Activated CD8-positive, alpha-beta memory T cell treated with anti-CD3 and anti-CD28 coated beads, Interleukin-2, amount 10 ng/mL, durations not matched to agents 7 days and 5 days (primary cell): ENCODE results near the gene PCAT6. TPM values are rescaled to one million over a fixed set of nuclear protein-coding genes. Genes with fewer than 3 reads are reported as not detected.
A peak's percentile ranks its signal among the peaks of the same experiment; 100 is the strongest.

Experiments
- ATAC-seq: fragments of 150-1000 bp; cut with Tn5 transposase; one replicate; pipeline ENCODE4 v1.10.0; 2021; ENCODE audit warnings: moderate library complexity
- CTCF ChIA-PET: fragments of 350-600 bp; sonication (Branson Sonifier 250); formaldehyde crosslinking; loops from one replicate; lab custom pipeline; 2021; ENCODE audit warnings: antibody characterized with exemption; lab: Charles Lee
- DNase-seq: peaks from one replicate; pipeline ENCODE4 v3.0.0-alpha.2; 2020
- H3K27ac Mint-ChIP-seq: one replicate; pipeline ENCODE4 v1.8.0; 2021; ENCODE audit warnings: mild to moderate bottlenecking, mixed read lengths
- H3K27me3 Mint-ChIP-seq: one replicate; pipeline ENCODE4 v1.8.0; 2021; ENCODE audit warnings: mixed read lengths
- H3K36me3 Mint-ChIP-seq: one replicate; pipeline ENCODE4 v1.8.0; 2021; ENCODE audit warnings: mild to moderate bottlenecking, mixed read lengths
- H3K4me1 Mint-ChIP-seq: one replicate; pipeline ENCODE4 v1.8.0; 2021; ENCODE audit warnings: mixed read lengths
- H3K4me3 Mint-ChIP-seq: one replicate; pipeline ENCODE4 v1.8.0; 2021; ENCODE audit warnings: mild to moderate bottlenecking, moderate library complexity, mixed read lengths
- H3K9me3 Mint-ChIP-seq: one replicate; pipeline ENCODE4 v1.8.0; 2022; ENCODE audit warnings: low read depth, mixed read lengths
- total RNA-seq, 2 experiments: library from RNA; stranded (reverse); gene quantifications; one replicate each; pipeline ENCODE4 v1.2.3, GENCODE V29; 2021

The PCAT6 gene
- total RNA-seq, 2 experiments from 2014 or later, result 0.58 to 0.94 TPM

- CTCF ChIA-PET, result no interaction called here
- ATAC-seq (no peak), DNase-seq (no peak)
- no peaks in the 10 kb centered on the region for H3K27me3 Mint-ChIP-seq
- H3K4me1 Mint-ChIP-seq, result peaks cover 45% of the 10 kb centered on the region
- H3K9me3 Mint-ChIP-seq, result no peaks in the 10 kb centered on the region
- H3K4me3 Mint-ChIP-seq, result no peak overlapping the region
- H3K36me3 Mint-ChIP-seq, result peaks cover 11% of the 10 kb centered on the region
- H3K27ac Mint-ChIP-seq, result no peak overlapping the region
These were observed 10.0 kb upstream of the PCAT6 start for GRCh38 chr1:202800742-202801141.

GRCh38 chr1:202801175-202801574 lies 9.6 kb upstream of the PCAT6 start:
- Mint-ChIP-seq H3K27me3 (no peaks in the 10 kb centered on the region), H3K4me3 (no peak overlapping the region), H3K27ac (no peak overlapping the region), H3K9me3 (no peaks in the 10 kb centered on the region), H3K4me1 (peaks cover 49% of the 10 kb centered on the region), H3K36me3 (peaks cover 11% of the 10 kb centered on the region)
- CTCF ChIA-PET, result no interaction called here
- ATAC-seq, result no peak
- DNase-seq, result no peak

- no peak for ATAC-seq
- no peak overlapping the region for H3K4me3 Mint-ChIP-seq
- no peaks in the 10 kb centered on the region for H3K27me3 Mint-ChIP-seq
These were observed 8.7 kb upstream of the PCAT6 start for GRCh38 chr1:202802034-202802433.

GRCh38 chr1:202802998-202803932 lies 7.5 kb upstream of the PCAT6 start:
- Mint-ChIP-seq H3K27me3 (no peaks in the 10 kb centered on the region), H3K4me1 (peaks cover 50% of the 10 kb centered on the region), H3K4me3 (no peak overlapping the region), H3K27ac (no peak overlapping the region), H3K9me3 (no peaks in the 10 kb centered on the region), H3K36me3 (peaks cover 11% of the 10 kb centered on the region)
- DNase-seq (no peak), ATAC-seq (no peak)
- CTCF ChIA-PET, result interaction anchor here (1.1 kb wide), 1 partner anchor 51 kb away, joined by 3 read pairs; no protein-coding TSS in a partner anchor

More at GRCh38 chr1:202802034-202802433, 8.7 kb upstream of the PCAT6 start:
- Mint-ChIP-seq H3K9me3 (no peaks in the 10 kb centered on the region), H3K36me3 (peaks cover 11% of the 10 kb centered on the region), H3K4me1 (peaks cover 53% of the 10 kb centered on the region), H3K27ac (no peak overlapping the region)
- no peak for DNase-seq
- CTCF ChIA-PET, result no interaction called here

- H3K36me3 Mint-ChIP-seq, result peaks cover 11% of the 10 kb centered on the region
- H3K27ac Mint-ChIP-seq, result no peak overlapping the region
- H3K27me3 Mint-ChIP-seq, result peaks cover 7% of the 10 kb centered on the region
- no peak overlapping the region for H3K4me3 Mint-ChIP-seq
- H3K9me3 Mint-ChIP-seq, result no peaks in the 10 kb centered on the region
- peaks cover 48% of the 10 kb centered on the region for H3K4me1 Mint-ChIP-seq
- CTCF ChIA-PET, result interaction anchor here (1.4 kb wide), 1 partner anchor 49 kb away, joined by 3 read pairs; no protein-coding TSS in a partner anchor
- DNase-seq, result no peak
- no peak for ATAC-seq
These were observed 6.6 kb upstream of the PCAT6 start for GRCh38 chr1:202804126-202804525.

GRCh38 chr1:202805886-202806844 lies 4.6 kb upstream of the PCAT6 start:
- Mint-ChIP-seq H3K27me3 (peaks cover 10% of the 10 kb centered on the region), H3K9me3 (no peaks in the 10 kb centered on the region), H3K4me3 (peak overlapping the region; percentile 78), H3K27ac (peak overlapping the region; percentile 90), H3K36me3 (peaks cover 4% of the 10 kb centered on the region), H3K4me1 (peaks cover 57% of the 10 kb centered on the region)
- ATAC-seq (no peak), DNase-seq (no peak)
- CTCF ChIA-PET, result interaction anchor here (1.0 to 1.6 kb wide), 2 partner anchors 25 to 55 kb away, joined by 3 read pairs; no protein-coding TSS in a partner anchor

- Mint-ChIP-seq H3K9me3 (no peaks in the 10 kb centered on the region), H3K4me3 (peak overlapping the region; percentile 78), H3K27me3 (peaks cover 15% of the 10 kb centered on the region), H3K36me3 (peaks cover 3% of the 10 kb centered on the region), H3K4me1 (peaks cover 60% of the 10 kb centered on the region), H3K27ac (peak overlapping the region; percentile 90)
- DNase-seq (peak; percentile 52), ATAC-seq (peak; percentile 8)
- CTCF ChIA-PET, result interaction anchor here (1.0 to 1.6 kb wide), 2 partner anchors 26 to 56 kb away, joined by 3 read pairs; no protein-coding TSS in a partner anchor
These were observed 3.8 kb upstream of the PCAT6 start for GRCh38 chr1:202806845-202807450.

GRCh38 chr1:202807451-202807925 lies 3.3 kb upstream of the PCAT6 start:
- no peaks in the 10 kb centered on the region for H3K9me3 Mint-ChIP-seq
- DNase-seq (peak; percentile 62), ATAC-seq (peak; percentile 21)
- H3K27me3 Mint-ChIP-seq, result peaks cover 20% of the 10 kb centered on the region
- H3K4me3 Mint-ChIP-seq, result peak overlapping the region; percentile 78
- H3K36me3 Mint-ChIP-seq, result peaks cover 3% of the 10 kb centered on the region
- peaks cover 62% of the 10 kb centered on the region for H3K4me1 Mint-ChIP-seq
- CTCF ChIA-PET, result interaction anchor here (0.8 to 1.1 kb wide), 5 partner anchors 9 to 35 kb away, joined by 3 read pairs; no protein-coding TSS in a partner anchor
- peak overlapping the region; percentile 59 for H3K27ac Mint-ChIP-seq

GRCh38 chr1:202807926-202808757 lies 2.6 kb upstream of the PCAT6 start, which contains the start of gene KDM5B:
KDM5B (minus strand) TSS chr1:202808421; CDS start chr1:202808305, 116 bp downstream.
- ATAC-seq (peak; percentile 57), DNase-seq (peak; percentile 77)
- Mint-ChIP-seq H3K36me3 (peaks cover 3% of the 10 kb centered on the region), H3K27me3 (peaks cover 25% of the 10 kb centered on the region), H3K9me3 (no peaks in the 10 kb centered on the region), H3K4me3 (peak within 1 kb of the TSS; percentile 78), H3K4me1 (peaks cover 58% of the 10 kb centered on the region), H3K27ac (peak within 1 kb of the TSS; percentile 59)
- CTCF ChIA-PET, result interaction anchor here (0.8 to 1.1 kb wide), 5 partner anchors 9 to 36 kb away, joined by 3 read pairs; no protein-coding TSS in a partner anchor

GRCh38 chr1:202809597-202810159 lies 1.1 kb upstream of the PCAT6 start:
- peak overlapping the region; percentile 94 for H3K4me3 Mint-ChIP-seq
- H3K27ac Mint-ChIP-seq, result no peak overlapping the region
- peaks cover 2% of the 10 kb centered on the region for H3K36me3 Mint-ChIP-seq
- CTCF ChIA-PET, result interaction anchor here (1.2 kb wide), 1 partner anchor 43 kb away, joined by 4 read pairs; no protein-coding TSS in a partner anchor
- ATAC-seq (no peak), DNase-seq (no peak)
- H3K27me3 Mint-ChIP-seq, result peaks cover 29% of the 10 kb centered on the region
- no peaks in the 10 kb centered on the region for H3K9me3 Mint-ChIP-seq
- H3K4me1 Mint-ChIP-seq, result peaks cover 47% of the 10 kb centered on the region

- Mint-ChIP-seq H3K4me3 (peak overlapping the region; percentile 94), H3K4me1 (peaks cover 46% of the 10 kb centered on the region), H3K36me3 (peaks cover 2% of the 10 kb centered on the region), H3K27ac (no peak overlapping the region), H3K9me3 (no peaks in the 10 kb centered on the region), H3K27me3 (peaks cover 34% of the 10 kb centered on the region)
- CTCF ChIA-PET, result interaction anchor here (1.2 kb wide), 1 partner anchor 42 kb away, joined by 4 read pairs; no protein-coding TSS in a partner anchor
- DNase-seq (no peak), ATAC-seq (no peak)
These were observed 550 bp upstream of the PCAT6 start for GRCh38 chr1:202810193-202810614.
